H1 (cell line): ENCODE measurements around the gene CCL22. TPM values are rescaled to one million over a fixed set of nuclear protein-coding genes. Genes with fewer than 3 reads are reported as not detected.

Experiments
- CEBPB ChIP-seq: IDR thresholded peaks from 2 replicates; pipeline ENCODE4 v1.6.1; 2012; ENCODE audit warnings: low read depth, low read length
- FOSL1 ChIP-seq: IDR thresholded peaks from 2 replicates; pipeline ENCODE4 v1.6.1; 2011; ENCODE audit warnings: mild to moderate bottlenecking, low read depth, low read length, moderate library complexity; ENCODE audit not compliant: insufficient read depth
- JUND ChIP-seq: IDR thresholded peaks from 2 replicates; pipeline ENCODE4 v1.6.1; 2011; ENCODE audit warnings: mild to moderate bottlenecking, improper control_type of control experiment, low read length
- MAFK ChIP-seq: IDR thresholded peaks from 2 replicates; pipeline ENCODE4 v1.6.1; 2012; ENCODE audit warnings: low read depth, mild to moderate bottlenecking, improper control_type of control experiment, low read length
- SP1 ChIP-seq: IDR thresholded peaks from 2 replicates; pipeline ENCODE4 v1.6.1; 2011; ENCODE audit warnings: low read depth, low read length
- TAF7 ChIP-seq: optimal IDR thresholded peaks from 2 replicates; pipeline ENCODE3; 2011; ENCODE audit warnings: low read depth, mild to moderate bottlenecking, inconsistent platforms, low read length, moderate library complexity, borderline replicate concordance
- polyA plus RNA-seq, 7 experiments: library from polyadenylated mRNA; depleted of rRNA in 3 of 7; stranded (reverse) in 5 of 7; unstranded in 2 of 7; fragments of >200 nt in 5 of 7; fragments of 200-250 nt in 2 of 7; gene quantifications; 1 replicate in 5 of 7; 2 replicates in 1 of 7; 4 replicates in 1 of 7; pipeline versions ENCODE4 v1.2.1 to v1.2.3, GENCODE V29; 2011 to 2013; ENCODE audit warnings: missing spikeins in 2 of 7, mixed read lengths in 2 of 7
- total RNA-seq: library from RNA; stranded (reverse); fragmentation: NEBNext Ultra II Directional; extraction: Animal tissue kit (Norgen Biotek cat#: 25700); gene quantifications from 2 replicates; pipeline ENCODE4 v1.2.1, GENCODE V29; 2021

The CCL22 gene
- total and polyA plus RNA-seq, 2 of the 8 experiments (the other 6 are each of a cell fraction or from before 2014, with no cell fraction given), result not detected

DNA sequence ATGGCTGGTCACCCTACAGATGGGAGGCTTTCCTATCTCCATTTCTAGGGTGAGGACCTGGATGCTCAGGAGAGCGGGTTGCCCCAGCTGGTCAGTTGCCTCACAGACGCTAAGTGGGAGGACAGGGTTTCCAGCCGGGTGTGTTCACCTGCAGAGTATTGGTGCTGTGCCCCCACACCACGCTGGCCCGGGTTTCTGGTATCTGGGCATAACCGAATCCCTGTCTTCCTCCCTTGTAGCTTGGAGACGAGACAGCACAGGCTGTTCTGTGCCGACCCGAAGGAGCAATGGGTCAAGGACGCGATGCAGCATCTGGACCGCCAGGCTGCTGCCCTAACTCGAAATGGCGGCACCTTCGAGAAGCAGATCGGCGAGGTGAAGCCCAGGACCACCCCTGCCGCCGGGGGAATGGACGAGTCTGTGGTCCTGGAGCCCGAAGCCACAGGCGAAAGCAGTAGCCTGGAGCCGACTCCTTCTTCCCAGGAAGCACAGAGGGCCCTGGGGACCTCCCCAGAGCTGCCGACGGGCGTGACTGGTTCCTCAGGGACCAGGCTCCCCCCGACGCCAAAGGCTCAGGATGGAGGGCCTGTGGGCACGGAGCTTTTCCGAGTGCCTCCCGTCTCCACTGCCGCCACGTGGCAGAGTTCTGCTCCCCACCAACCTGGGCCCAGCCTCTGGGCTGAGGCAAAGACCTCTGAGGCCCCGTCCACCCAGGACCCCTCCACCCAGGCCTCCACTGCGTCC, 23.4 kb downstream of the CCL22 start (continued):
- TF ChIP-seq FOSL1 (no peak), TAF7 (no peak), CEBPB (no peak), JUND (no peak), MAFK (no peak), SP1 (no peak)
